AG09309 (cell line): ENCODE results near the gene SIDT1.

Experiments
- DNase-seq: peaks from one replicate; pipeline ENCODE4 v3.0.0-alpha.2; 2010; ENCODE audit warnings: low read depth
- H3K4me3 ChIP-seq: 2 replicates; pipeline ENCODE4 v1.5.1; 2011; ENCODE audit warnings: mild to moderate bottlenecking, low read depth, low read length, moderate library complexity; ENCODE audit not compliant: control insufficient read depth
- TF ChIP-seq, protein P1 (sequence below): IDR thresholded peaks from 2 replicates; pipeline ENCODE4 v1.5.1; 2011; ENCODE audit warnings: mild to moderate bottlenecking, low read depth, low read length, inconsistent platforms; ENCODE audit not compliant: insufficient read depth, control insufficient read depth; ENCODE audit errors: missing control alignments

The SIDT1 gene

DNA sequence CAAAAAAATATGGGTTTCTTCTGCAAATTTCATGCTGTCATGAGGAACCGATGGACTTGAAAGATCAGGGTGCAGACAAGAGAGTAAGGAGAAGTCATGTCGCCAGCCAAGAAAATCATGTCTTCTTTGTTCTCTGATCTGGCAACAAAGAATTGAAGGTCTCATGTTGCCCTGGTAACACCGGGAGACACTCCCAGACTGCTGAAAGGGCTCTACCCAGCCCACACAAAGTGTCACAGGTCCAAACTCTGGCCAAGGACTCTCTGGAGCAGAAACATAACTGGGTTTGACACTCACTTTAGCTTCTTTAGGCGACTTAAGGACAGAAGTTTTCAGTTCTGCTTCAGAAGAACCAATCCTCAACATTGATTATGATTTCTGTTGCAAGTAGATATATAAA is 42.9 kb downstream of the SIDT1 start:
- DNase-seq = no peak
- H3K4me3 ChIP-seq = no peak overlapping the region
- TF ChIP-seq, protein P1, sequence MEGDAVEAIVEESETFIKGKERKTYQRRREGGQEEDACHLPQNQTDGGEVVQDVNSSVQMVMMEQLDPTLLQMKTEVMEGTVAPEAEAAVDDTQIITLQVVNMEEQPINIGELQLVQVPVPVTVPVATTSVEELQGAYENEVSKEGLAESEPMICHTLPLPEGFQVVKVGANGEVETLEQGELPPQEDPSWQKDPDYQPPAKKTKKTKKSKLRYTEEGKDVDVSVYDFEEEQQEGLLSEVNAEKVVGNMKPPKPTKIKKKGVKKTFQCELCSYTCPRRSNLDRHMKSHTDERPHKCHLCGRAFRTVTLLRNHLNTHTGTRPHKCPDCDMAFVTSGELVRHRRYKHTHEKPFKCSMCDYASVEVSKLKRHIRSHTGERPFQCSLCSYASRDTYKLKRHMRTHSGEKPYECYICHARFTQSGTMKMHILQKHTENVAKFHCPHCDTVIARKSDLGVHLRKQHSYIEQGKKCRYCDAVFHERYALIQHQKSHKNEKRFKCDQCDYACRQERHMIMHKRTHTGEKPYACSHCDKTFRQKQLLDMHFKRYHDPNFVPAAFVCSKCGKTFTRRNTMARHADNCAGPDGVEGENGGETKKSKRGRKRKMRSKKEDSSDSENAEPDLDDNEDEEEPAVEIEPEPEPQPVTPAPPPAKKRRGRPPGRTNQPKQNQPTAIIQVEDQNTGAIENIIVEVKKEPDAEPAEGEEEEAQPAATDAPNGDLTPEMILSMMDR = no peak

DNA sequence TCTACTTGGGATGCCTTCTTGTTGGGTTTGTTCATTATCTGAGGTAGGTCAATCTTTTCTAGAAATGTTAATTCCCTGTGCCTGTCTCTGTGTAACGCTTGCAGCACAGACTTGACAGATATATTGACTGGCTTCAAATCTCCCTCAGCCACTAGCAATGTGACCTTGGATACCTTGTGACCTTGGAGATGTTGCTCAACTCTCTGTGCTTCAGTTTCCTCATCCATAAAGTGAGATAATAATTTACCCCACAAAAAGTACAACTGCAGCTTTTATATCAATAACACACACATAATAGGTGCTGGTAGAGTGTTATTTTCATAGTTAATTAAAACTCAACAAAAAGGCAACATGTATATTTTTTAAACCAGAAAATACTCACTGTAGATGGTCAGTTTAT is 52.9 kb downstream of the SIDT1 start:
- TF ChIP-seq, protein P1 = no peak
- no peak for DNase-seq
- H3K4me3 ChIP-seq = no peak overlapping the region

DNA sequence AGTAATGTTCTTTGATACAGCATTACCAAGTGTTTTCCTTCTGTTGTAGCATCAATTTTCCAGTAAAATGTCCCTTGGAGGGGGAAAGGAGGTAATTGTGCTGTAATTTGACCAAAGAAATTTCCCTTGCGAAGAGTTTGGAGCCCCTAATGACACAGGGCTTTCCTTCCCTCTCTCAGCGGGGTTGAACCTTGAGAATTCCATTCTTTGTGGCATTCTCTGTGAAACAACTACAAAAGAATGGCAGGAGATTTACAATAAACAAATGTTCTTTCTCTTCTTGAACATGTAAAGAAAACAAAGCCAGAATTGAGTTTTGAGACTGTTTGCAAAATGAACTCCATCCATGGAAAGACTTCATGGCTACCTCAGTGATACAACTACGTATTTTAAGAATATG is 53.4 kb downstream of the SIDT1 start:
- no peak overlapping the region for H3K4me3 ChIP-seq
- TF ChIP-seq, protein P1 = no peak
- no peak for DNase-seq

DNA sequence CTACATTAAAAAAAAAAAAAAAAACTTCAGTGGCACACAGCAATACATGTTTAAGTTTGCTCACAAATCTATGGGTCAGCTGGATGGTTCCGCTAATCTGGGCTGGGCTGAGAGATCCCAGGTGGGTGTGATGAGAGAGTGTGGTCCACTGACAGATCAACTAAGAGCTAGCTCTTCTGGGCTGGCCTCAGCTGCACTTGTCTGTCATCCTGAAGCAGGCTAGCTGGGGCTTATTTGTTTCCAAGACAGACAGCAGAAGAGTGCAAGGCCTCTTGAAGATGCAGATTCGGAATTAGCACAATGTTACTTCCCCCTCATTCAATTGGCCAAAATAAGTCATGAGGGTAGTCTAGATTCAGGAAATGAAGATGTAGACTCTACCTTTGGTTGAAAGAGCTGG is 56.5 kb downstream of the SIDT1 start:
- TF ChIP-seq, protein P1 = no peak
- H3K4me3 ChIP-seq = no peak overlapping the region
- no peak for DNase-seq

DNA sequence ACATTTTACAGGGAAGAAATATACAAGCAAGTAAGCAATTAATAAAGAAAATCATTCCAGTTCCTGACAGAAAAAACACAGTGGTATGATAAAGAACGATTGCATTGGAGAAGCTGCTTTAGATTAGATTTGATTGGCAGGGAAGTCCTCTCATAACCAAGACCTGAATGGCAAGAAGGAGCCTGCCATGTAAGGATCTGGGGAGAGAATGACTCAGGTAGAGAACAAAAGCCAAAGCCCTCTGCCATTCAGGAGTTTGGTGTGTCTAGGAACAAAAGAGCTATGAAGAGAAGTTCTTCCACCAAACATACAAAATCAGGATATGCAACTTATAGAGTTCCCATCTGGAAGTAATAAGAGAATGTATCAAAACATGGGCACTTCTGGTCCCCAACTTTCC is 57.6 kb downstream of the SIDT1 start:
- DNase-seq = no peak
- no peak overlapping the region for H3K4me3 ChIP-seq
- TF ChIP-seq, protein P1 = no peak

DNA sequence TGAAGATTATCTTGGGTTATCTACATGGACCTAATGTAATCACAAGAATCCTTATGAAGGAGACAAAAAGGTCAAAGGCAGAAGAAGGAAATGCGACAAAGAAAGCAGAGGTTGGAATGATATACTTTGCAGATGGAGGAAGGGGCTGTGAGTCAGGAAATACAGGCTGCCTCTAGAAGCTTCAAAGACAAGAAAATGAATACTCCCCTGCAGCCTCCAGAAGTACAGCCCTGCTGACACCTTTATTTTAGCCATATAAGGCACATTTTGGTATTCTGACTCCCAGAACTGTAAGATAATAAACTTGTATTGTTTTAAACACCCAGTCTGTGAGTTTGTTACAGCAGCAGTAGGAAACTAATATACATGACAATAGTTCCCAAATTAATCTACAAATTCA is 58.6 kb downstream of the SIDT1 start:
- TF ChIP-seq, protein P1 = no peak
- DNase-seq = no peak
- no peak overlapping the region for H3K4me3 ChIP-seq

DNA sequence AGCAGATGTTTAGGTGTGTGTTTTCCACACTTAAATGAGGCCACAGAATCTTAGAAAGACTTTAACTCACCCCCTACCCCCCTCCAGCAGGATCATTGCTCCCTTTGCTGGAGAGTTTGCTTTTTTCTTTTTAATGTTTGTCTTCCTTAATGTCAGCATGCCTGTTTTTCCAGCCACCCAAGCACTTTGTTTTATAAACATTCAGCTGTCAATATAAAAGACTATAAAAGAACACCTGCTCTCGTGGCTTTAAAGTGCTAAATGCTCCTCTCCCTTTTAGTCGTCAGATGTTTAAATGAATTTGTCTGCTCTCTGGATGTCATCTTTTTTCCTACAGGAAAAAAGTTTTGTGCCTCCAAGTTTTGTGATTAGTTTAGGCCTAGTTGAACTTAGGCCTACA is 61.7 kb downstream of the SIDT1 start:
- DNase-seq = no peak
- TF ChIP-seq, protein P1 = no peak

More for the DNA sequence above, 61.7 kb downstream of the SIDT1 start:
- H3K4me3 ChIP-seq = no peak overlapping the region
